IMR-90 (cell line): ENCODE measurements around the gene GUCY2F. TPM values are rescaled to one million over a fixed set of nuclear protein-coding genes. Genes with fewer than 3 reads are reported as not detected.

Experiments used
- ATAC-seq: fragments of 200-7000 bp; cut with Tn5 transposase; 2 replicates; pipeline ENCODE4 v1.9.1; 2020; ENCODE audit warnings: low read depth, mild to moderate bottlenecking, moderate library complexity
- BruUV-seq: library from RNA; stranded (reverse); fragments of 400-500 nt; replicated peaks from 2 replicates; lab custom pipeline; 2021; lab: Mats Ljungman, UMichigan
- CTCF ChIA-PET: fragments of 300-600 bp; formaldehyde crosslinking; extraction: SDS; loops from one replicate; lab custom pipeline; 2021; ENCODE audit warnings: antibody characterized with exemption; lab: Yijun Ruan, JAX
- POLR2A ChIA-PET: fragments of 300-600 bp; sonication (Branson Sonifier 250); formaldehyde crosslinking; loops from one replicate; lab custom pipeline; 2022; ENCODE audit warnings: antibody characterized with exemption; ENCODE audit not compliant: unreplicated experiment; lab: Charles Lee
- DNase-seq: peaks from one replicate; pipeline ENCODE4 v3.0.0; 2013
- H2AFZ ChIP-seq: replicated peaks from 2 replicates; pipeline ENCODE3; 2013; ENCODE audit warnings: low read length, mild to moderate bottlenecking; ENCODE audit not compliant: poor library complexity
- H2AK5ac ChIP-seq: 2 replicates; pipeline ENCODE4 v1.6.1; 2013; ENCODE audit warnings: low read depth, low read length, inconsistent platforms
- H2AK9ac ChIP-seq: replicated peaks from 2 replicates; pipeline ENCODE3; 2013; ENCODE audit warnings: mild to moderate bottlenecking, low read depth, low read length, moderate library complexity; ENCODE audit not compliant: poor library complexity
- H2BK120ac ChIP-seq: 2 replicates; pipeline ENCODE4 v1.6.1; 2013; ENCODE audit warnings: low read depth, low read length, inconsistent platforms
- H2BK15ac ChIP-seq: 3 replicates; pipeline ENCODE4 v1.6.1; 2013; ENCODE audit warnings: low read depth, low read length, inconsistent platforms
- H2BK20ac ChIP-seq: 2 replicates; pipeline ENCODE4 v1.6.1; 2013; ENCODE audit warnings: low read depth, mild to moderate bottlenecking, inconsistent platforms, low read length, moderate library complexity
- H2BK5ac ChIP-seq: 2 replicates; pipeline ENCODE4 v1.6.1; 2013; ENCODE audit warnings: mild to moderate bottlenecking, low read depth, low read length, inconsistent platforms; ENCODE audit not compliant: poor library complexity, severe bottlenecking
- H3K14ac ChIP-seq: replicated peaks from 2 replicates; pipeline ENCODE4 v1.6.1; 2013; ENCODE audit warnings: low read depth, low read length, inconsistent platforms
- H3K18ac ChIP-seq: 2 replicates; pipeline ENCODE4 v1.6.1; 2013; ENCODE audit warnings: low read depth, low read length, control low read depth
- H3K23ac ChIP-seq: 2 replicates; pipeline ENCODE4 v1.6.1; 2013; ENCODE audit warnings: low read depth, low read length, inconsistent platforms
- H3K27ac ChIP-seq: 2 replicates; pipeline ENCODE4 v1.5.1; 2013; ENCODE audit warnings: mild to moderate bottlenecking, control low read depth, low read length; ENCODE audit not compliant: insufficient read depth
- H3K27me3 ChIP-seq: 2 replicates; pipeline ENCODE4 v1.6.1; 2013; ENCODE audit warnings: low read length; ENCODE audit not compliant: control insufficient read depth, insufficient read depth
- H3K36me3 ChIP-seq: 2 replicates; pipeline ENCODE4 v1.6.1; 2013; ENCODE audit warnings: low read length, mixed read lengths; ENCODE audit not compliant: control insufficient read depth, insufficient read depth
- H3K4ac ChIP-seq: 2 replicates; pipeline ENCODE4 v1.6.1; 2013; ENCODE audit warnings: low read depth, low read length, inconsistent platforms
- H3K4me1 ChIP-seq: 2 replicates; pipeline ENCODE4 v1.6.1; 2013; ENCODE audit warnings: low read length, mixed read lengths; ENCODE audit not compliant: control insufficient read depth, insufficient read depth
- H3K4me2 ChIP-seq: 2 replicates; pipeline ENCODE4 v1.6.1; 2013; ENCODE audit warnings: low read depth, mild to moderate bottlenecking, control low read depth, low read length, moderate library complexity
- H3K4me3 ChIP-seq: 2 replicates; pipeline ENCODE4 v1.5.1; 2013; ENCODE audit warnings: low read depth, mild to moderate bottlenecking, control low read depth, low read length, moderate library complexity; ENCODE audit not compliant: insufficient read depth
- H3K56ac ChIP-seq: 2 replicates; pipeline ENCODE4 v1.6.1; 2013; ENCODE audit warnings: low read length, inconsistent platforms; ENCODE audit not compliant: insufficient read depth; ENCODE audit errors: extremely low read depth
- H3K79me1 ChIP-seq, 2 experiments: 2 replicates each; pipeline ENCODE4 v1.6.1; 2013; ENCODE audit warnings: low read length in 2 of 2, inconsistent platforms in 1 of 2, low read depth in 1 of 2
- H3K9ac ChIP-seq: 2 replicates; pipeline ENCODE4 v1.6.1; 2013; ENCODE audit warnings: low read depth, low read length, control low read depth
- H3K9me1 ChIP-seq: 2 replicates; pipeline ENCODE4 v1.6.1; 2013; ENCODE audit warnings: low read length, inconsistent platforms; ENCODE audit not compliant: insufficient read depth
- H3K9me3 ChIP-seq: 2 replicates; pipeline ENCODE4 v1.6.1; 2013; ENCODE audit warnings: low read length; ENCODE audit not compliant: control insufficient read depth, insufficient read depth
- H4K20me1 ChIP-seq: 2 replicates; pipeline ENCODE4 v1.6.1; 2013; ENCODE audit warnings: low read length, inconsistent platforms; ENCODE audit not compliant: insufficient read depth
- H4K5ac ChIP-seq: 2 replicates; pipeline ENCODE4 v1.6.1; 2013; ENCODE audit warnings: mild to moderate bottlenecking, low read depth, low read length, control low read depth
- H4K8ac ChIP-seq, 2 experiments: 2 replicates each; pipeline ENCODE4 v1.6.1; 2013; ENCODE audit warnings: low read depth in 2 of 2, low read length in 2 of 2, control low read depth in 1 of 2, inconsistent platforms in 1 of 2
- H4K91ac ChIP-seq: 2 replicates; pipeline ENCODE4 v1.6.1; 2013; ENCODE audit warnings: low read depth, low read length, inconsistent platforms; ENCODE audit not compliant: insufficient read depth
- BHLHE40 ChIP-seq: fragments of 150-350 bp; IDR thresholded peaks from 2 replicates; pipeline ENCODE4 v1.6.1; 2016; ENCODE audit warnings: mild to moderate bottlenecking, low read depth, low read length
- CEBPB ChIP-seq: IDR thresholded peaks from 2 replicates; pipeline ENCODE4 v1.6.1; 2012; ENCODE audit warnings: low read depth, low read length, improper control_type of control experiment
- MAZ ChIP-seq: IDR thresholded peaks from 2 replicates; pipeline ENCODE4 v1.6.1; 2012; ENCODE audit warnings: low read depth, mild to moderate bottlenecking, low read length, improper control_type of control experiment, moderate library complexity, borderline replicate concordance
- NFE2L2 ChIP-seq: fragments of 150-350 bp; IDR thresholded peaks from 2 replicates; pipeline ENCODE4 v1.6.1; 2016; ENCODE audit warnings: low read depth, mild to moderate bottlenecking, low read length
- RAD21 ChIP-seq: IDR thresholded peaks from 2 replicates; pipeline ENCODE4 v1.6.1; 2012; ENCODE audit warnings: low read length, improper control_type of control experiment
- RCOR1 ChIP-seq: IDR thresholded peaks from 2 replicates; pipeline ENCODE4 v1.6.1; 2012; ENCODE audit warnings: mild to moderate bottlenecking, low read length, improper control_type of control experiment; ENCODE audit not compliant: insufficient replicate concordance
- RFX5 ChIP-seq: IDR thresholded peaks from 2 replicates; pipeline ENCODE4 v1.8.0; 2012; ENCODE audit warnings: low read depth, mild to moderate bottlenecking, low read length, moderate library complexity
- SMC3 ChIP-seq: fragments of 150-350 bp; IDR thresholded peaks from 2 replicates; pipeline ENCODE4 v1.6.1; 2016; ENCODE audit warnings: low read depth, mild to moderate bottlenecking, antibody characterized with exemption, low read length, moderate library complexity
- USF2 ChIP-seq: fragments of 150-350 bp; IDR thresholded peaks from 2 replicates; pipeline ENCODE4 v1.6.1; 2017; ENCODE audit warnings: mild to moderate bottlenecking, antibody characterized with exemption, low read length, low read depth
- WGBS, 2 experiments: methylation state at CpG; one replicate each; pipeline versions ENCODE4 v1.1.5 to v1.1.7; 2013; ENCODE audit warnings: missing lambda C conversion rate in 2 of 2; ENCODE audit not compliant: insufficient read length in 1 of 2; ENCODE audit errors: extremely low coverage in 2 of 2; 5-methylcytosine and 5-hydroxymethylcytosine counted together
- dilution Hi-C: fragments of 300-500 bp; cut with HindIII; formaldehyde crosslinking; loops from one replicate; pipeline ENCODE4 v1.14.3; 2018; ENCODE audit warnings: low sequenced_read_pairs; ENCODE audit not compliant: unreplicated experiment
- in situ Hi-C: fragments of 300-500 bp; cut with MboI; formaldehyde crosslinking; loops from 3 replicates; pipeline ENCODE4 v1.14.3; 2019; ENCODE audit warnings: low sequenced_read_pairs, inconsistent platforms, mixed read lengths
- intact Hi-C: fragments of 100-400 bp; cut with micrococcal nuclease; formaldehyde crosslinking; loops from 2 replicates; pipeline ENCODE4 v1.10.0; 2022
- polyA plus RNA-seq, 3 experiments: library from polyadenylated mRNA; depleted of rRNA; stranded (reverse); fragments of >200 nt; gene quantifications; 2 replicates each; pipeline ENCODE4 v1.2.3, GENCODE V29; 2012; ENCODE audit warnings: low replicate concordance in 1 of 3
- total RNA-seq: library from RNA; depleted of rRNA; stranded (reverse); fragments of >200 nt; gene quantifications from 2 replicates; pipeline ENCODE4 v1.2.3, GENCODE V29; 2012
- TF ChIP-seq, protein P1 (sequence below): fragments of 150-350 bp; IDR thresholded peaks from 2 replicates; pipeline ENCODE4 v1.6.1; 2016; ENCODE audit warnings: low read depth, mild to moderate bottlenecking, low read length, moderate library complexity, borderline replicate concordance
- TF ChIP-seq, protein P2 (sequence below): conservative IDR thresholded peaks from 2 replicates; pipeline ENCODE4 v1.5.1; 2012; ENCODE audit warnings: mild to moderate bottlenecking, low read depth, low read length, improper control_type of control experiment

Gene GUCY2F
- total and polyA plus RNA-seq, 2 of the 4 experiments (the other 2 are of a cell fraction) = not detected

DNA sequence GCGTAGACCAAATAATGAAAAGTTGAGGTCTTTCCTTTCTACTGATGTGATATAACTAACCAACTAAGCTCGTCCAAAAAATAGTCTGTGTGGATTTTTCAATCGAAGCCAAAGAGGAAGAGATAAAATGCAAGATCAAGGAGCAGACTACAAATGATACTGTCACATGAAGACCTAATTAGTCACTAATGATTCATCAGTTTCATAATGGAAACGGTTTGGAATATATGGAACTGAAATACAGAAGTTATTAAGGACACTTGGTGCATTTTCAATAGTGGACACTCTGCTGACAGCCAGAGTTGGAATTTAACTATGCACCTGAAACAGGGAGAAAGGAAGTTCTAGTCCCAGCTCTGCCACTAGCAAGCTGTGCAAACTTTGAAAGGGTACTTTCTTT is 119.8 kb downstream of the GUCY2F start:
- no CpG with 5 or more reads among the region's 4 CpGs for WGBS, 2 experiments

More for the DNA sequence above, 119.8 kb downstream of the GUCY2F start:
- no peak overlapping the region for H2BK15ac ChIP-seq
- no TSS peak for BruUV-seq
- H2BK120ac ChIP-seq = no peak overlapping the region
- no peaks in the 10 kb centered on the region for H3K9me1 ChIP-seq
- no peak overlapping the region for H4K91ac ChIP-seq
- H4K5ac ChIP-seq = no peak overlapping the region
- H3K4me1 ChIP-seq = no peaks in the 10 kb centered on the region
- H3K9me3 ChIP-seq = no peaks in the 10 kb centered on the region
- no peak overlapping the region for H2AFZ ChIP-seq
- H3K56ac ChIP-seq = no peak overlapping the region
- no peak overlapping the region for H3K9ac ChIP-seq
- H3K79me1 ChIP-seq = no peaks in the 10 kb centered on the region
- H3K36me3 ChIP-seq = no peaks in the 10 kb centered on the region
- no peak overlapping the region for H3K4me3 ChIP-seq
- no peak overlapping the region for H2AK5ac ChIP-seq
- POLR2A ChIA-PET = no interaction called here
- H2BK20ac ChIP-seq = no peak overlapping the region
- H2BK5ac ChIP-seq = no peak overlapping the region
- H3K18ac ChIP-seq = no peak overlapping the region
- no peak overlapping the region for H3K4ac ChIP-seq
- no peak overlapping the region for H3K14ac ChIP-seq
- H3K4me2 ChIP-seq = no peak overlapping the region
- DNase-seq (no peak), ATAC-seq (no peak)
- H4K20me1 ChIP-seq = no peaks in the 10 kb centered on the region
- H4K8ac ChIP-seq = no peak overlapping the region
- H3K27me3 ChIP-seq = no peaks in the 10 kb centered on the region; the same call in 1 of the 2 replicates
- no peak overlapping the region for H3K27ac ChIP-seq
- in situ Hi-C loops = no loop called here
- intact Hi-C loops = no loop called here
- H2AK9ac ChIP-seq = no peak overlapping the region
- H3K23ac ChIP-seq = no peak overlapping the region
- no peak for TF ChIP-seq SMC3
- TF ChIP-seq MAZ = no peak
- TF ChIP-seq, protein P1, sequence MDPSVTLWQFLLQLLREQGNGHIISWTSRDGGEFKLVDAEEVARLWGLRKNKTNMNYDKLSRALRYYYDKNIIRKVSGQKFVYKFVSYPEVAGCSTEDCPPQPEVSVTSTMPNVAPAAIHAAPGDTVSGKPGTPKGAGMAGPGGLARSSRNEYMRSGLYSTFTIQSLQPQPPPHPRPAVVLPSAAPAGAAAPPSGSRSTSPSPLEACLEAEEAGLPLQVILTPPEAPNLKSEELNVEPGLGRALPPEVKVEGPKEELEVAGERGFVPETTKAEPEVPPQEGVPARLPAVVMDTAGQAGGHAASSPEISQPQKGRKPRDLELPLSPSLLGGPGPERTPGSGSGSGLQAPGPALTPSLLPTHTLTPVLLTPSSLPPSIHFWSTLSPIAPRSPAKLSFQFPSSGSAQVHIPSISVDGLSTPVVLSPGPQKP = no peak
- TF ChIP-seq, protein P2, sequence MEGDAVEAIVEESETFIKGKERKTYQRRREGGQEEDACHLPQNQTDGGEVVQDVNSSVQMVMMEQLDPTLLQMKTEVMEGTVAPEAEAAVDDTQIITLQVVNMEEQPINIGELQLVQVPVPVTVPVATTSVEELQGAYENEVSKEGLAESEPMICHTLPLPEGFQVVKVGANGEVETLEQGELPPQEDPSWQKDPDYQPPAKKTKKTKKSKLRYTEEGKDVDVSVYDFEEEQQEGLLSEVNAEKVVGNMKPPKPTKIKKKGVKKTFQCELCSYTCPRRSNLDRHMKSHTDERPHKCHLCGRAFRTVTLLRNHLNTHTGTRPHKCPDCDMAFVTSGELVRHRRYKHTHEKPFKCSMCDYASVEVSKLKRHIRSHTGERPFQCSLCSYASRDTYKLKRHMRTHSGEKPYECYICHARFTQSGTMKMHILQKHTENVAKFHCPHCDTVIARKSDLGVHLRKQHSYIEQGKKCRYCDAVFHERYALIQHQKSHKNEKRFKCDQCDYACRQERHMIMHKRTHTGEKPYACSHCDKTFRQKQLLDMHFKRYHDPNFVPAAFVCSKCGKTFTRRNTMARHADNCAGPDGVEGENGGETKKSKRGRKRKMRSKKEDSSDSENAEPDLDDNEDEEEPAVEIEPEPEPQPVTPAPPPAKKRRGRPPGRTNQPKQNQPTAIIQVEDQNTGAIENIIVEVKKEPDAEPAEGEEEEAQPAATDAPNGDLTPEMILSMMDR = no peak
- TF ChIP-seq RAD21 = no peak
- TF ChIP-seq RFX5 = no peak
- no peak for TF ChIP-seq CEBPB
- TF ChIP-seq RCOR1 = no peak
- TF ChIP-seq USF2 = no peak
- TF ChIP-seq BHLHE40 = no peak
- no peak for TF ChIP-seq NFE2L2
- dilution Hi-C loops = no loop called here
- CTCF ChIA-PET = no interaction called here
